IMR-90 (cell line): Measurements from ENCODE around the gene LY6G6D. TPM values are rescaled to one million over a fixed set of nuclear protein-coding genes. Genes with fewer than 3 reads are reported as not detected.
A peak's percentile ranks its signal among the peaks of the same experiment; 100 is the strongest.

ENCODE experiments used
- ATAC-seq: fragments of 200-7000 bp; cut with Tn5 transposase; 2 replicates; pipeline ENCODE4 v1.9.1; 2020; ENCODE audit warnings: low read depth, mild to moderate bottlenecking, moderate library complexity
- BruUV-seq: library from RNA; stranded (reverse); fragments of 400-500 nt; replicated peaks from 2 replicates; lab custom pipeline; 2021; lab: Mats Ljungman, UMichigan
- CTCF ChIA-PET: fragments of 300-600 bp; formaldehyde crosslinking; extraction: SDS; loops from one replicate; lab custom pipeline; 2021; ENCODE audit warnings: antibody characterized with exemption; lab: Yijun Ruan, JAX
- POLR2A ChIA-PET: fragments of 300-600 bp; sonication (Branson Sonifier 250); formaldehyde crosslinking; loops from one replicate; lab custom pipeline; 2022; ENCODE audit warnings: antibody characterized with exemption; ENCODE audit not compliant: unreplicated experiment; lab: Charles Lee
- DNase-seq: peaks from one replicate; pipeline ENCODE4 v3.0.0; 2013
- H2AFZ ChIP-seq: replicated peaks from 2 replicates; pipeline ENCODE3; 2013; ENCODE audit warnings: low read length, mild to moderate bottlenecking; ENCODE audit not compliant: poor library complexity
- H2AK5ac ChIP-seq: 2 replicates; pipeline ENCODE4 v1.6.1; 2013; ENCODE audit warnings: low read depth, low read length, inconsistent platforms
- H2AK9ac ChIP-seq: replicated peaks from 2 replicates; pipeline ENCODE3; 2013; ENCODE audit warnings: mild to moderate bottlenecking, low read depth, low read length, moderate library complexity; ENCODE audit not compliant: poor library complexity
- H2BK120ac ChIP-seq: 2 replicates; pipeline ENCODE4 v1.6.1; 2013; ENCODE audit warnings: low read depth, low read length, inconsistent platforms
- H2BK15ac ChIP-seq: 3 replicates; pipeline ENCODE4 v1.6.1; 2013; ENCODE audit warnings: low read depth, low read length, inconsistent platforms
- H2BK20ac ChIP-seq: 2 replicates; pipeline ENCODE4 v1.6.1; 2013; ENCODE audit warnings: low read depth, mild to moderate bottlenecking, inconsistent platforms, low read length, moderate library complexity
- H2BK5ac ChIP-seq: 2 replicates; pipeline ENCODE4 v1.6.1; 2013; ENCODE audit warnings: mild to moderate bottlenecking, low read depth, low read length, inconsistent platforms; ENCODE audit not compliant: poor library complexity, severe bottlenecking
- H3K14ac ChIP-seq: replicated peaks from 2 replicates; pipeline ENCODE4 v1.6.1; 2013; ENCODE audit warnings: low read depth, low read length, inconsistent platforms
- H3K18ac ChIP-seq: 2 replicates; pipeline ENCODE4 v1.6.1; 2013; ENCODE audit warnings: low read depth, low read length, control low read depth
- H3K23ac ChIP-seq: 2 replicates; pipeline ENCODE4 v1.6.1; 2013; ENCODE audit warnings: low read depth, low read length, inconsistent platforms
- H3K27ac ChIP-seq: 2 replicates; pipeline ENCODE4 v1.5.1; 2013; ENCODE audit warnings: mild to moderate bottlenecking, control low read depth, low read length; ENCODE audit not compliant: insufficient read depth
- H3K27me3 ChIP-seq: 2 replicates; pipeline ENCODE4 v1.6.1; 2013; ENCODE audit warnings: low read length; ENCODE audit not compliant: control insufficient read depth, insufficient read depth
- H3K36me3 ChIP-seq: 2 replicates; pipeline ENCODE4 v1.6.1; 2013; ENCODE audit warnings: low read length, mixed read lengths; ENCODE audit not compliant: control insufficient read depth, insufficient read depth
- H3K4ac ChIP-seq: 2 replicates; pipeline ENCODE4 v1.6.1; 2013; ENCODE audit warnings: low read depth, low read length, inconsistent platforms
- H3K4me1 ChIP-seq: 2 replicates; pipeline ENCODE4 v1.6.1; 2013; ENCODE audit warnings: low read length, mixed read lengths; ENCODE audit not compliant: control insufficient read depth, insufficient read depth
- H3K4me2 ChIP-seq: 2 replicates; pipeline ENCODE4 v1.6.1; 2013; ENCODE audit warnings: low read depth, mild to moderate bottlenecking, control low read depth, low read length, moderate library complexity
- H3K4me3 ChIP-seq: 2 replicates; pipeline ENCODE4 v1.5.1; 2013; ENCODE audit warnings: low read depth, mild to moderate bottlenecking, control low read depth, low read length, moderate library complexity; ENCODE audit not compliant: insufficient read depth
- H3K56ac ChIP-seq: 2 replicates; pipeline ENCODE4 v1.6.1; 2013; ENCODE audit warnings: low read length, inconsistent platforms; ENCODE audit not compliant: insufficient read depth; ENCODE audit errors: extremely low read depth
- H3K79me1 ChIP-seq, 2 experiments: 2 replicates each; pipeline ENCODE4 v1.6.1; 2013; ENCODE audit warnings: low read length in 2 of 2, inconsistent platforms in 1 of 2, low read depth in 1 of 2
- H3K9ac ChIP-seq: 2 replicates; pipeline ENCODE4 v1.6.1; 2013; ENCODE audit warnings: low read depth, low read length, control low read depth
- H3K9me1 ChIP-seq: 2 replicates; pipeline ENCODE4 v1.6.1; 2013; ENCODE audit warnings: low read length, inconsistent platforms; ENCODE audit not compliant: insufficient read depth
- H3K9me3 ChIP-seq: 2 replicates; pipeline ENCODE4 v1.6.1; 2013; ENCODE audit warnings: low read length; ENCODE audit not compliant: control insufficient read depth, insufficient read depth
- H4K20me1 ChIP-seq: 2 replicates; pipeline ENCODE4 v1.6.1; 2013; ENCODE audit warnings: low read length, inconsistent platforms; ENCODE audit not compliant: insufficient read depth
- H4K5ac ChIP-seq: 2 replicates; pipeline ENCODE4 v1.6.1; 2013; ENCODE audit warnings: mild to moderate bottlenecking, low read depth, low read length, control low read depth
- H4K8ac ChIP-seq, 2 experiments: 2 replicates each; pipeline ENCODE4 v1.6.1; 2013; ENCODE audit warnings: low read depth in 2 of 2, low read length in 2 of 2, control low read depth in 1 of 2, inconsistent platforms in 1 of 2
- H4K91ac ChIP-seq: 2 replicates; pipeline ENCODE4 v1.6.1; 2013; ENCODE audit warnings: low read depth, low read length, inconsistent platforms; ENCODE audit not compliant: insufficient read depth
- CHD1 ChIP-seq: IDR thresholded peaks from 2 replicates; pipeline ENCODE4 v1.6.1; 2012; ENCODE audit warnings: low read depth, low read length, improper control_type of control experiment
- FOS ChIP-seq: fragments of 150-350 bp; IDR thresholded peaks from 2 replicates; pipeline ENCODE4 v1.6.1; 2016; ENCODE audit warnings: low read depth, low read length
- MAFK ChIP-seq: IDR thresholded peaks from 2 replicates; pipeline ENCODE4 v1.6.1; 2012; ENCODE audit warnings: low read depth, low read length, improper control_type of control experiment
- NFE2L2 ChIP-seq: fragments of 150-350 bp; IDR thresholded peaks from 2 replicates; pipeline ENCODE4 v1.6.1; 2016; ENCODE audit warnings: low read depth, mild to moderate bottlenecking, low read length
- RAD21 ChIP-seq: IDR thresholded peaks from 2 replicates; pipeline ENCODE4 v1.6.1; 2012; ENCODE audit warnings: low read length, improper control_type of control experiment
- WGBS, 2 experiments: methylation state at CpG; one replicate each; pipeline versions ENCODE4 v1.1.5 to v1.1.7; 2013; ENCODE audit warnings: missing lambda C conversion rate in 2 of 2; ENCODE audit not compliant: insufficient read length in 1 of 2; ENCODE audit errors: extremely low coverage in 2 of 2; 5-methylcytosine and 5-hydroxymethylcytosine counted together
- dilution Hi-C: fragments of 300-500 bp; cut with HindIII; formaldehyde crosslinking; loops from one replicate; pipeline ENCODE4 v1.14.3; 2018; ENCODE audit warnings: low sequenced_read_pairs; ENCODE audit not compliant: unreplicated experiment
- in situ Hi-C: fragments of 300-500 bp; cut with MboI; formaldehyde crosslinking; loops from 3 replicates; pipeline ENCODE4 v1.14.3; 2019; ENCODE audit warnings: low sequenced_read_pairs, inconsistent platforms, mixed read lengths
- intact Hi-C: fragments of 100-400 bp; cut with micrococcal nuclease; formaldehyde crosslinking; loops from 2 replicates; pipeline ENCODE4 v1.10.0; 2022
- polyA plus RNA-seq, 3 experiments: library from polyadenylated mRNA; depleted of rRNA; stranded (reverse); fragments of >200 nt; gene quantifications; 2 replicates each; pipeline ENCODE4 v1.2.3, GENCODE V29; 2012; ENCODE audit warnings: low replicate concordance in 1 of 3
- total RNA-seq: library from RNA; depleted of rRNA; stranded (reverse); fragments of >200 nt; gene quantifications from 2 replicates; pipeline ENCODE4 v1.2.3, GENCODE V29; 2012
- TF ChIP-seq, protein P1 (sequence below): fragments of 150-350 bp; IDR thresholded peaks from 2 replicates; pipeline ENCODE4 v1.6.1; 2016; ENCODE audit warnings: low read depth, mild to moderate bottlenecking, low read length, moderate library complexity, borderline replicate concordance

LY6G6D gene
- total and polyA plus RNA-seq, 2 of the 4 experiments (the other 2 are of a cell fraction) = not detected

- no TSS peak for BruUV-seq
- Histone ChIP-seq H2BK15ac (peak overlapping the region; percentile 49; the same call in 1 of the 3 replicates), H3K27ac (peak overlapping the region; percentile 94), H2BK5ac (peak overlapping the region; percentile 99), H2AFZ (peak overlapping the region; percentile 77), H2BK120ac (peak overlapping the region; percentile 31), H3K18ac (peak overlapping the region; percentile 1; the same call in 1 of the 2 replicates), H3K79me1 (peaks cover 9 to 70% of the 10 kb centered on the region in 2 experiments; a peak in 3 of 4 replicates), H3K9me1 (peaks cover 14% of the 10 kb centered on the region), H3K4me2 (peak overlapping the region; percentile 96), H3K4ac (peak overlapping the region; percentile 98), H2BK20ac (peak overlapping the region; percentile 38), H4K5ac (no peak overlapping the region), H4K20me1 (peaks cover 35% of the 10 kb centered on the region), H2AK5ac (peak overlapping the region; percentile 98), H3K9me3 (no peaks in the 10 kb centered on the region), H3K23ac (peak overlapping the region; percentile 81), H2AK9ac (peak overlapping the region; percentile 100), H3K27me3 (no peaks in the 10 kb centered on the region), H4K8ac (peak overlapping the region; percentile 33 to 74; a peak in 3 of 4 replicates), H3K4me3 (peak overlapping the region; percentile 81), H3K56ac (peak overlapping the region; percentile 99), H3K4me1 (peaks cover 18% of the 10 kb centered on the region), H3K14ac (peak overlapping the region; percentile 98), H3K9ac (peak overlapping the region; percentile 98), H3K36me3 (peaks cover 30% of the 10 kb centered on the region), H4K91ac (peak overlapping the region; percentile 99)
- TF ChIP-seq, protein P1, sequence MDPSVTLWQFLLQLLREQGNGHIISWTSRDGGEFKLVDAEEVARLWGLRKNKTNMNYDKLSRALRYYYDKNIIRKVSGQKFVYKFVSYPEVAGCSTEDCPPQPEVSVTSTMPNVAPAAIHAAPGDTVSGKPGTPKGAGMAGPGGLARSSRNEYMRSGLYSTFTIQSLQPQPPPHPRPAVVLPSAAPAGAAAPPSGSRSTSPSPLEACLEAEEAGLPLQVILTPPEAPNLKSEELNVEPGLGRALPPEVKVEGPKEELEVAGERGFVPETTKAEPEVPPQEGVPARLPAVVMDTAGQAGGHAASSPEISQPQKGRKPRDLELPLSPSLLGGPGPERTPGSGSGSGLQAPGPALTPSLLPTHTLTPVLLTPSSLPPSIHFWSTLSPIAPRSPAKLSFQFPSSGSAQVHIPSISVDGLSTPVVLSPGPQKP = no peak
- TF ChIP-seq CHD1 (no peak), RAD21 (no peak), MAFK (no peak), FOS (no peak; the same call in 1 of the 2 replicates), NFE2L2 (no peak)
- no CpG with 5 or more reads among the region's 2 CpGs for WGBS, 2 experiments
- dilution Hi-C loops (no loop called here), intact Hi-C loops (no loop called here), in situ Hi-C loops (no loop called here)
- ChIA-PET CTCF (no interaction called here), POLR2A (interaction anchor here (0.5 kb wide), 1 partner anchor 10 kb away, joined by 3 read pairs; no protein-coding TSS in a partner anchor)
- ATAC-seq = no peak
- DNase-seq = no peak
These were observed 19.2 kb downstream of the LY6G6D start for GRCh38 chr6:31734247-31734820.
